ENCODE results near the gene UBE2U. TPM values are rescaled to one million over a fixed set of nuclear protein-coding genes. Genes with fewer than 3 reads are reported as not detected.

The UBE2U gene
- total and polyA plus RNA-seq, 10 of the 15 experiments (the other 5 are each of a cell fraction or from before 2014, with no cell fraction given): not detected

- RAD21 ChIA-PET (ENCODE audit: unreplicated experiment): interaction anchor here (0.6 to 1.6 kb wide), 6 partner anchors 11 to 57 kb away, joined by 3 to 4 read pairs (median 4); no protein-coding TSS in a partner anchor
- FAIRE-seq (no peak), DNase-seq (ENCODE audit: low read depth, low spot score) (no peak), ATAC-seq (peak; percentile 85)
- WGBS (ENCODE audit: insufficient coverage, insufficient replicate concordance, low lambda C conversion rate, missing lambda C conversion rate): 43% methylated on average over 8 of the region's 8 CpGs
- Histone ChIP-seq H3K27me3 (replicated peaks in 1 of 2; ENCODE audit: control insufficient read depth in 2 of 2, insufficient read depth in 2 of 2, low read length in 1 of 2) (no peaks in the 10 kb centered on the region), H3K36me3 (ENCODE audit: control insufficient read depth in 2 of 2, insufficient read depth in 2 of 2, low read length in 1 of 2) (no peaks in the 10 kb centered on the region), H3K9ac (ENCODE audit: control insufficient read depth, insufficient read depth, low read length) (no peak overlapping the region), H3K27ac (ENCODE audit: control insufficient read depth, insufficient read depth) (no peak overlapping the region), H3K9me3 (replicated peaks; ENCODE audit: control insufficient read depth, insufficient read depth, low read length) (no peaks in the 10 kb centered on the region), H3K4me2 (ENCODE audit: control insufficient read depth, insufficient read depth) (0 out of 2 replicates have a peak overlapping the region, but pooled peaks have one; percentile 15), H3K79me2 (ENCODE audit: control insufficient read depth, insufficient read depth, low read length) (no peaks in the 10 kb centered on the region), H3K4me1 (ENCODE audit: control insufficient read depth, insufficient read depth, low read length) (no peaks in the 10 kb centered on the region), H2AFZ (ENCODE audit: control insufficient read depth, low read depth, low read length) (no peak overlapping the region), H3K4me3 (no peak overlapping the region), H4K20me1 (ENCODE audit: control insufficient read depth, insufficient read depth) (no peaks in the 10 kb centered on the region)
- intact Hi-C loops (cut with micrococcal nuclease; ENCODE audit: unreplicated experiment) (no loop called here), in situ Hi-C loops (cut with MboI) (no loop called here)
- CTCF ChIA-PET: interaction anchor here (1.2 to 2.3 kb wide), 5 partner anchors 12 to 502 kb away, joined by 3 to 15 read pairs (median 3); no protein-coding TSS in a partner anchor
- SMC1A ChIA-PET (ENCODE audit: uncharacterized antibody, unreplicated experiment): interaction anchor here (0.8 to 2.3 kb wide), 12 partner anchors 10 to 61 kb away, joined by 3 to 8 read pairs (median 6); no protein-coding TSS in a partner anchor
- POLR2A ChIA-PET: interaction anchor here (0.6 to 2.0 kb wide), 5 partner anchors 12 to 1356 kb away, joined by 3 to 8 read pairs (median 4); no protein-coding TSS in a partner anchor
- BruUV-seq (replicated peaks): no TSS peak
- TF ChIP-seq NBN (IDR thresholded peaks at IDR 0.05) (peak; percentile 38; the same call in 1 of the 2 replicates), IKZF1 (conservative IDR thresholded peaks at IDR 0.05) (peak; percentile 76), ZNF217 (IDR thresholded peaks at IDR 0.05) (0 out of 2 replicates have a peak, but pooled peaks have one; percentile 17), BMI1 (IDR thresholded peaks at IDR 0.05; ENCODE audit: borderline replicate concordance) (peak; percentile 46; the same call in 1 of the 2 replicates), CBFB (IDR thresholded peaks at IDR 0.05; ENCODE audit: low read depth) (no peak), IKZF2 (IDR thresholded peaks at IDR 0.05) (peak; percentile 72 to 76; a peak in 2 of 4 replicates), SPI1 (IDR thresholded peaks at IDR 0.05; ENCODE audit: borderline replicate concordance, insufficient read depth, low read depth, low read length) (peak; percentile 41; the same call in 1 of the 2 replicates), E2F8 (IDR thresholded peaks at IDR 0.05; ENCODE audit: low read depth, partially characterized antibody) (peak; percentile 15), PRDM15 (CRISPR knock-in tag; IDR thresholded peaks at IDR 0.05) (no peak), SRF (IDR thresholded peaks at IDR 0.05; ENCODE audit: low read depth in 2 of 2, low read length in 2 of 2) (no peak), NR2F1 (conservative IDR thresholded peaks at IDR 0.05) (peak; percentile 42; the same call in 1 of the 2 replicates), GATAD2B (conservative IDR thresholded peaks at IDR 0.05; ENCODE audit: low read depth) (0 out of 2 replicates have a peak, but pooled peaks have one; percentile 16), CREB1 (IDR thresholded peaks at IDR 0.05; ENCODE audit: low read depth) (no peak), TBL1XR1 (IDR thresholded peaks at IDR 0.05; ENCODE audit: low read depth, low read length) (no peak), ETV6 (conservative IDR thresholded peaks at IDR 0.05 in 1 of 2, IDR thresholded peaks at IDR 0.05 in 1 of 2; ENCODE audit: borderline replicate concordance in 1 of 2, low read depth in 1 of 2) (no peak), KAT2A (conservative IDR thresholded peaks at IDR 0.05; ENCODE audit: control insufficient read depth, low read depth, low read length) (no peak)
Measured at GRCh38 chr1:64194168-64195080, 9.0 kb upstream of the UBE2U start.

Measured in GM12878 (cell line).